ENCODE results near the gene MAGI2. TPM values are rescaled to one million over a fixed set of nuclear protein-coding genes. Genes with fewer than 3 reads are reported as not detected.

The MAGI2 gene
- total RNA-seq, 1 donor: 18.8 TPM

- H3K9me3 ChIP-seq (ENCODE audit: low read depth, low read length): no peaks in the 10 kb centered on the region
- TF ChIP-seq CTCF (IDR thresholded peaks at IDR 0.05; ENCODE audit: extremely low read depth, low read depth, low read length): no peak
- no peaks in the 10 kb centered on the region for H3K4me1 ChIP-seq (ENCODE audit: insufficient read depth, low read length)
- no peaks in the 10 kb centered on the region for H3K36me3 ChIP-seq (ENCODE audit: insufficient read depth, low read length)
- H3K4me2 ChIP-seq (ENCODE audit: insufficient read depth, low read length): no peak overlapping the region
- H4K20me1 ChIP-seq (ENCODE audit: insufficient read depth, low read length): no peaks in the 10 kb centered on the region
- H3K27me3 ChIP-seq (ENCODE audit: insufficient read depth, low read length): no peaks in the 10 kb centered on the region
- H3K79me2 ChIP-seq (ENCODE audit: insufficient read depth, low read length): no peaks in the 10 kb centered on the region
- DNase-seq (ENCODE audit: insufficient read length, low spot score, missing footprints): no peak
- no peak overlapping the region for H3K4me3 ChIP-seq (ENCODE audit: insufficient read depth, low read length)
- H2AFZ ChIP-seq (ENCODE audit: low read length): no peak overlapping the region
- no peak overlapping the region for H3K27ac ChIP-seq (ENCODE audit: low read depth, low read length)
These were observed 1474.2 kb downstream of the MAGI2 start for GRCh38 chr7:77979219-77979618.

GRCh38 chr7:77975672-77976480 is 1477.6 kb downstream of the MAGI2 start:
- Histone ChIP-seq H3K36me3 (ENCODE audit: insufficient read depth, low read length) (no peaks in the 10 kb centered on the region), H3K27me3 (ENCODE audit: insufficient read depth, low read length) (no peaks in the 10 kb centered on the region), H3K4me1 (ENCODE audit: insufficient read depth, low read length) (no peaks in the 10 kb centered on the region), H3K9me3 (ENCODE audit: low read depth, low read length) (no peaks in the 10 kb centered on the region), H3K4me3 (ENCODE audit: insufficient read depth, low read length) (no peak overlapping the region), H3K4me2 (ENCODE audit: insufficient read depth, low read length) (no peak overlapping the region), H3K27ac (ENCODE audit: low read depth, low read length) (no peak overlapping the region), H4K20me1 (ENCODE audit: insufficient read depth, low read length) (no peaks in the 10 kb centered on the region), H2AFZ (ENCODE audit: low read length) (no peak overlapping the region), H3K79me2 (ENCODE audit: insufficient read depth, low read length) (no peaks in the 10 kb centered on the region)
- DNase-seq (ENCODE audit: insufficient read length, low spot score, missing footprints): no peak
- TF ChIP-seq CTCF (IDR thresholded peaks at IDR 0.05; ENCODE audit: extremely low read depth, low read depth, low read length): no peak

DNA sequence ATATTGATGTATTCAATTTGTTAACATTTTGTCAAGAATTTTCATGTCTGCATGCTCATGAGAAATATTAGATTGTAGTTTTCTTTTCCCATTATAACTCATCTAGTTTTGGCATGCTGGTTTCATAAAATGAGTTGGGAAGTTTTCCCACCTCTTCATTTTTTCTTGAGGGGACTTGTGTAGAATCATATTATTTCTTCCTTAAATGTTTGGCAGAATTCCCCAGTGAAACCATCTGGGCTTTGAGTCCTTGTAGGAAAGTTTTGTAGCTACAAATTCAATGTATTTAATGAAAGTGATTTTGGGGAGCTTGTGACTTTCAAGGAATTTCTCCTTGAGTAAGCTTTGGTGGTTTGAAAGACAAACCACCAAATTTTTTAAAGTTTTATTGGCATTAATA is 1481.7 kb downstream of the MAGI2 start:
- H2AFZ ChIP-seq (ENCODE audit: low read length): no peak overlapping the region
- H4K20me1 ChIP-seq (ENCODE audit: insufficient read depth, low read length): no peaks in the 10 kb centered on the region
- no peak overlapping the region for H3K4me3 ChIP-seq (ENCODE audit: insufficient read depth, low read length)
- no peak for TF ChIP-seq CTCF (IDR thresholded peaks at IDR 0.05; ENCODE audit: extremely low read depth, low read depth, low read length)
- no peaks in the 10 kb centered on the region for H3K4me1 ChIP-seq (ENCODE audit: insufficient read depth, low read length)
- no peaks in the 10 kb centered on the region for H3K27me3 ChIP-seq (ENCODE audit: insufficient read depth, low read length)
- H3K79me2 ChIP-seq (ENCODE audit: insufficient read depth, low read length): no peaks in the 10 kb centered on the region
- H3K9me3 ChIP-seq (ENCODE audit: low read depth, low read length): no peaks in the 10 kb centered on the region
- DNase-seq (ENCODE audit: insufficient read length, low spot score, missing footprints): no peak
- no peak overlapping the region for H3K4me2 ChIP-seq (ENCODE audit: insufficient read depth, low read length)
- no peaks in the 10 kb centered on the region for H3K36me3 ChIP-seq (ENCODE audit: insufficient read depth, low read length)
- H3K27ac ChIP-seq (ENCODE audit: low read depth, low read length): no peak overlapping the region

GRCh38 chr7:77967429-77967828 is 1486.0 kb downstream of the MAGI2 start:
- H2AFZ ChIP-seq (ENCODE audit: low read length): no peak overlapping the region
- no peak overlapping the region for H3K4me3 ChIP-seq (ENCODE audit: insufficient read depth, low read length)
- no peaks in the 10 kb centered on the region for H3K36me3 ChIP-seq (ENCODE audit: insufficient read depth, low read length)
- H3K27ac ChIP-seq (ENCODE audit: low read depth, low read length): no peak overlapping the region
- no peak for DNase-seq (ENCODE audit: insufficient read length, low spot score, missing footprints)
- H3K4me2 ChIP-seq (ENCODE audit: insufficient read depth, low read length): no peak overlapping the region
- no peaks in the 10 kb centered on the region for H3K27me3 ChIP-seq (ENCODE audit: insufficient read depth, low read length)
- no peaks in the 10 kb centered on the region for H3K4me1 ChIP-seq (ENCODE audit: insufficient read depth, low read length)
- TF ChIP-seq CTCF (IDR thresholded peaks at IDR 0.05; ENCODE audit: extremely low read depth, low read depth, low read length): no peak
- H3K9me3 ChIP-seq (ENCODE audit: low read depth, low read length): no peaks in the 10 kb centered on the region
- H4K20me1 ChIP-seq (ENCODE audit: insufficient read depth, low read length): no peaks in the 10 kb centered on the region
- H3K79me2 ChIP-seq (ENCODE audit: insufficient read depth, low read length): no peaks in the 10 kb centered on the region

Small RNA genes within 50 kb of the gene (small RNA-seq; reads per million reads assigned to genes)
- gene RNU6-337P (not detected), gene RNU6-530P (not detected)

Measured in osteoblast (primary cell).